ENCODE measurements around the gene CARS1.
A peak's percentile ranks its signal among the peaks of the same experiment; 100 is the strongest.

CARS1 gene

GRCh38 chr11:3052109-3052479, 5.1 kb downstream of the CARS1 start:
- H3K27ac ChIP-seq = peak overlapping the region; percentile 95; the same call in 1 of the 2 replicates
- no peaks in the 10 kb centered on the region for H3K27me3 ChIP-seq (ENCODE audit: insufficient read depth, low read depth)
- TF ChIP-seq CTCF (conservative IDR thresholded peaks at IDR 0.05; ENCODE audit: low read depth, low read length) = no peak
- no peaks in the 10 kb centered on the region for H3K36me3 ChIP-seq (ENCODE audit: insufficient read depth)
- H2AFZ ChIP-seq (ENCODE audit: low read depth) = no peak overlapping the region
- no peaks in the 10 kb centered on the region for H4K20me1 ChIP-seq (ENCODE audit: insufficient read depth)
- no peak overlapping the region for H3K4me3 ChIP-seq (IDR thresholded peaks at IDR 0.05; ENCODE audit: insufficient read depth, low read depth, low read length)
- no peak overlapping the region for H3K9ac ChIP-seq
- H3K79me2 ChIP-seq (ENCODE audit: insufficient read depth, low read depth) = peaks cover 82% of the 10 kb centered on the region
- peaks cover 68% of the 10 kb centered on the region for H3K4me1 ChIP-seq (ENCODE audit: low read depth, poor library complexity, severe bottlenecking)
- H3K4me2 ChIP-seq = no peak overlapping the region

- Histone ChIP-seq H3K4me3 (IDR thresholded peaks at IDR 0.05; ENCODE audit: insufficient read depth, low read depth, low read length) (no peak overlapping the region), H3K4me1 (ENCODE audit: low read depth, poor library complexity, severe bottlenecking) (peaks cover 68% of the 10 kb centered on the region), H3K79me2 (ENCODE audit: insufficient read depth, low read depth) (peaks cover 82% of the 10 kb centered on the region), H4K20me1 (ENCODE audit: insufficient read depth) (no peaks in the 10 kb centered on the region), H3K27me3 (ENCODE audit: insufficient read depth, low read depth) (no peaks in the 10 kb centered on the region), H3K4me2 (peak overlapping the region; percentile 69), H3K9ac (no peak overlapping the region), H3K27ac (peak overlapping the region; percentile 95), H3K36me3 (ENCODE audit: insufficient read depth) (no peaks in the 10 kb centered on the region), H2AFZ (ENCODE audit: low read depth) (no peak overlapping the region)
- no peak for TF ChIP-seq CTCF (conservative IDR thresholded peaks at IDR 0.05; ENCODE audit: low read depth, low read length)
Measured at GRCh38 chr11:3051196-3052108, 5.8 kb downstream of the CARS1 start.

- peaks cover 61% of the 10 kb centered on the region for H3K4me1 ChIP-seq (ENCODE audit: low read depth, poor library complexity, severe bottlenecking)
- H3K36me3 ChIP-seq (ENCODE audit: insufficient read depth) = no peaks in the 10 kb centered on the region
- TF ChIP-seq CTCF (conservative IDR thresholded peaks at IDR 0.05; ENCODE audit: low read depth, low read length) = no peak
- H3K9ac ChIP-seq = peak overlapping the region; percentile 78; the same call in 1 of the 2 replicates
- H3K27me3 ChIP-seq (ENCODE audit: insufficient read depth, low read depth) = no peaks in the 10 kb centered on the region
- H2AFZ ChIP-seq (ENCODE audit: low read depth) = peak overlapping the region; percentile 45; the same call in 1 of the 2 replicates
- no peaks in the 10 kb centered on the region for H4K20me1 ChIP-seq (ENCODE audit: insufficient read depth)
- H3K79me2 ChIP-seq (ENCODE audit: insufficient read depth, low read depth) = peaks cover 82% of the 10 kb centered on the region
- peak overlapping the region; percentile 95 for H3K27ac ChIP-seq
- H3K4me2 ChIP-seq = peak overlapping the region; percentile 69
- H3K4me3 ChIP-seq (IDR thresholded peaks at IDR 0.05; ENCODE audit: insufficient read depth, low read depth, low read length) = no peak overlapping the region
Measured at GRCh38 chr11:3050386-3051195, 6.6 kb downstream of the CARS1 start.

GRCh38 chr11:3049430-3050243, 7.6 kb downstream of the CARS1 start:
- Histone ChIP-seq H4K20me1 (ENCODE audit: insufficient read depth) (no peaks in the 10 kb centered on the region), H3K27me3 (ENCODE audit: insufficient read depth, low read depth) (no peaks in the 10 kb centered on the region), H3K9ac (peak overlapping the region; percentile 78), H3K79me2 (ENCODE audit: insufficient read depth, low read depth) (peaks cover 83% of the 10 kb centered on the region), H3K36me3 (ENCODE audit: insufficient read depth) (no peaks in the 10 kb centered on the region), H3K4me2 (peak overlapping the region; percentile 69), H2AFZ (ENCODE audit: low read depth) (peak overlapping the region; percentile 45; the same call in 1 of the 2 replicates), H3K27ac (peak overlapping the region; percentile 95), H3K4me1 (ENCODE audit: low read depth, poor library complexity, severe bottlenecking) (peaks cover 54% of the 10 kb centered on the region), H3K4me3 (IDR thresholded peaks at IDR 0.05; ENCODE audit: insufficient read depth, low read depth, low read length) (no peak overlapping the region)
- TF ChIP-seq CTCF (conservative IDR thresholded peaks at IDR 0.05; ENCODE audit: low read depth, low read length) = no peak; the same call in 1 of the 2 replicates
